HEK293T (cell line): Measurements from ENCODE around the gene TENT4A.

Experiments used
- CTCF ChIA-PET: fragments of 350-600 bp; formaldehyde crosslinking; extraction: SDS; loops from one replicate; lab custom pipeline; 2021; ENCODE audit warnings: antibody characterized with exemption, inconsistent platforms; lab: Yijun Ruan, JAX
- POLR2A ChIA-PET: fragments of 350-600 bp; formaldehyde crosslinking; extraction: SDS; loops from one replicate; lab custom pipeline; 2020; ENCODE audit warnings: antibody characterized with exemption, inconsistent platforms; lab: Yijun Ruan, JAX
- DNase-seq: peaks from one replicate; pipeline ENCODE4 v3.0.0; 2012; ENCODE audit warnings: mixed read lengths; ENCODE audit errors: extremely low spot score
- ARNT ChIP-seq: fragments of 450-650 bp; IDR thresholded peaks from 2 replicates; pipeline ENCODE4 v1.6.1; 2017; ENCODE audit warnings: mild to moderate bottlenecking
- BHLHE40 ChIP-seq: fragments of 450-650 bp; IDR thresholded peaks from 2 replicates; pipeline ENCODE4 v1.6.1; 2016; ENCODE audit warnings: mild to moderate bottlenecking, moderate library complexity, borderline replicate concordance
- CTBP1 ChIP-seq: fragments of 450-650 bp; IDR thresholded peaks from 2 replicates; pipeline ENCODE4 v1.6.1; 2016; ENCODE audit warnings: borderline replicate concordance
- ELF4 ChIP-seq: fragments of 450-650 bp; IDR thresholded peaks from 2 replicates; pipeline ENCODE4 v1.6.1; 2017; ENCODE audit warnings: antibody characterized with exemption
- FOXA1 ChIP-seq: fragments of 450-650 bp; IDR thresholded peaks from 2 replicates; pipeline ENCODE4 v1.6.1; 2016; ENCODE audit warnings: mild to moderate bottlenecking
- FOXK2 ChIP-seq: fragments of 450-650 bp; IDR thresholded peaks from 2 replicates; pipeline ENCODE4 v1.6.1; 2016; ENCODE audit warnings: mild to moderate bottlenecking
- FOXM1 ChIP-seq: fragments of 450-650 bp; IDR thresholded peaks from 2 replicates; pipeline ENCODE4 v1.6.1; 2017; ENCODE audit warnings: mild to moderate bottlenecking, borderline replicate concordance
- HDGF ChIP-seq: fragments of 450-650 bp; IDR thresholded peaks from 2 replicates; pipeline ENCODE4 v1.6.1; 2017; ENCODE audit warnings: antibody characterized with exemption, borderline replicate concordance
- L3MBTL2 ChIP-seq: fragments of 450-650 bp; conservative IDR thresholded peaks from 2 replicates; pipeline ENCODE4 v1.6.1; 2016; ENCODE audit warnings: mild to moderate bottlenecking
- LEF1 ChIP-seq: fragments of 450-650 bp; IDR thresholded peaks from 2 replicates; pipeline ENCODE4 v1.6.1; 2017; ENCODE audit warnings: mild to moderate bottlenecking, borderline replicate concordance
- NFRKB ChIP-seq: fragments of 450-650 bp; IDR thresholded peaks from 2 replicates; pipeline ENCODE4 v1.6.1; 2016; ENCODE audit warnings: mild to moderate bottlenecking, moderate library complexity
- SP1 ChIP-seq: fragments of 450-650 bp; IDR thresholded peaks from 2 replicates; pipeline ENCODE4 v1.6.1; 2017
- SUZ12 ChIP-seq: fragments of 450-650 bp; IDR thresholded peaks from 2 replicates; pipeline ENCODE4 v1.6.1; 2016; ENCODE audit warnings: mild to moderate bottlenecking
- TARDBP ChIP-seq: fragments of 450-650 bp; IDR thresholded peaks from 2 replicates; pipeline ENCODE4 v1.6.1; 2016
- ZNF384 ChIP-seq: fragments of 450-650 bp; IDR thresholded peaks from 2 replicates; pipeline ENCODE4 v1.6.1; 2016
- TF ChIP-seq, protein P1 (sequence below): fragments of 450-650 bp; IDR thresholded peaks from 2 replicates; pipeline ENCODE4 v1.6.1; 2016

Gene TENT4A

DNA sequence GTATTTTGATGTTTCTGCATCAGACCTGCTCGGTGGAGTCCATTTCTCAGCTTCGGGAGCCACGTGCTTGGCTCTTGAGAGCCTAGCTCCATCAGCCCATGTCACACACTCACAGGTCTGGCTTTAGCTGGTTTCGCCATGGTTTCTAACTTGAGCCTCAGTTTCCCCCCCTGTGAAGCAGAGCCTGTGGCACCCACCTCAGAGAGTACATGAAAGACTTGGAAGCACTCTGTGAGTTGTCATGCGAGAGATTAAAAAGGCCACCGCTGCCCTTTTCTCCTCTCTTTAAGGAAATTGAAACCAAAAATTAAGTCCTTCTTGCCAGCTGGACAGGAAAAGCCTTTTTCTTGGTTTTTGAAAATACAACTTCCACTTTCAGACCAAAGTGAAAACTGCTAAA, 8.8 kb downstream of the TENT4A start:
- CTCF ChIA-PET, result no interaction called here
- POLR2A ChIA-PET, result interaction anchor here (1.0 kb wide), 1 partner anchor 9 kb away, joined by 3 read pairs; the partner anchor contains the start of gene TENT4A
- TF ChIP-seq SP1 (no peak), ELF4 (no peak), BHLHE40 (no peak), TARDBP (no peak), LEF1 (no peak), HDGF (no peak), FOXK2 (no peak), NFRKB (no peak), ZNF384 (no peak)
- TF ChIP-seq, protein P1, sequence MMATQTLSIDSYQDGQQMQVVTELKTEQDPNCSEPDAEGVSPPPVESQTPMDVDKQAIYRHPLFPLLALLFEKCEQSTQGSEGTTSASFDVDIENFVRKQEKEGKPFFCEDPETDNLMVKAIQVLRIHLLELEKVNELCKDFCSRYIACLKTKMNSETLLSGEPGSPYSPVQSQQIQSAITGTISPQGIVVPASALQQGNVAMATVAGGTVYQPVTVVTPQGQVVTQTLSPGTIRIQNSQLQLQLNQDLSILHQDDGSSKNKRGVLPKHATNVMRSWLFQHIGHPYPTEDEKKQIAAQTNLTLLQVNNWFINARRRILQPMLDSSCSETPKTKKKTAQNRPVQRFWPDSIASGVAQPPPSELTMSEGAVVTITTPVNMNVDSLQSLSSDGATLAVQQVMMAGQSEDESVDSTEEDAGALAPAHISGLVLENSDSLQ, result no peak
- DNase-seq, result no peak

DNA sequence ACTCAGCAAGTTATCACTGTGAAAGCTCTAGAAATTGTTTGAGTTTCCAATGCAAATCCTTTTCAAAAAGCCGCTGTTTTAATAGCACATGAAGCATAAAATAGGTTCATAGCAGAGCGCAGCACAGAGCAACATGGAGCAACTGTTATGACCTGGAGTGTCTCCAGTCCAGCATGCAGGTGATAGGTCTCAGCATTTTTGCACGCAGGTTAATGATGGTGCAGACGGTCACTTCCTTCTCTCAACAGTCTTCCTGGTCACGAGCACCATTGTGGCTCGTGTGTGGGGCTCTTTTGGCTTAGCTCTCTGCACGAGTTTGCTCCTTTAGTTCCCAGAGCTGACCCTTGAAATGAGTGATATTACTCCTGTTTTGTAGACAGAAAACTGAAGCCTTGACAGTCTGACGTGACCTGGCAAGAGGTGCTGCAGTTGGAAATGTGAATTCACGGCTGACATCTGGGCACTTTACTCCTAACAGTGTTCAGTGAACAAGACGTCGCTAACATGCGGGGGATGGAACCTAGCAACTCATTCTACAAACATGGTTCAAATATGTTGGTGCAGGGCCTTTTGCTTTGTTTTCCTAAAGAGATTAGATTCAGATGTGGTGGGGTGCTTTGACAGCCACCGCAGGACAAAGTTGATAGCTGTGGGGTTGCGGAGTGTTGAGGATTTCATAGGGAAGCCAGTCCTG, 10.0 kb downstream of the TENT4A start:
- CTCF ChIA-PET, result interaction anchor here (0.6 kb wide), 1 partner anchor 47 kb away, joined by 3 read pairs; no protein-coding TSS in a partner anchor
- TF ChIP-seq FOXA1 (no peak), SP1 (no peak), TARDBP (no peak), NFRKB (no peak), ELF4 (no peak), ZNF384 (no peak), LEF1 (no peak), BHLHE40 (no peak), SUZ12 (no peak), HDGF (no peak), L3MBTL2 (no peak), FOXK2 (no peak), CTBP1 (no peak), FOXM1 (no peak), ARNT (no peak)
- TF ChIP-seq, protein P1, result no peak
- POLR2A ChIA-PET, result interaction anchor here (1.2 to 1.3 kb wide), 2 partner anchors 10 to 90 kb away, joined by 3 to 4 read pairs; partner anchors contain the start of genes SRD5A1 and TENT4A
- no peak for DNase-seq

DNA sequence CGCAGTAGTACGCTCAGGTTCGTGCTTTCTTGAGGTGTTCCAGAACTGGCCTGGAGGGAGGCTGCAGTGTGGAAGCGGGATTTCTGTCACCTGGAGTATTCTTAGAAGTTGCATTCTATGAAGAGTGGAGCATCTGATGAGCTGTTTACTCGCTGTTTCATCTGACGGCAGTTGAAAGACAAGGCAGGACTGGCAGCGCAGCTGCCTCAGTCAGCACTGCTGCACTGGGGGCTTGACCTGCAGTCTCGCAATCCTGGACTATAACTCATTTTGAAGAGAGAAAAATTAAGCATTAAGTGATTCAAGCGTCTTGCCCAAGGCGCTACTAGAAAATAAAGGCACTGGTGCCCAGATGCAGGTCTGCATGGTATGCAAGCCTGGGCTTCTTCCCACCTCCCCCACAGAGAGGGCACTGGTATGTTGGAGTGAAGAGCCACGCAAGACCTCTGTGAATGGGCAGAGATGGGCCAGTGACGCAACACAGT, 10.6 kb downstream of the TENT4A start:
- no peak for DNase-seq
- CTCF ChIA-PET, result no interaction called here
- POLR2A ChIA-PET, result interaction anchor here (1.3 kb wide), 1 partner anchor 11 kb away, joined by 4 read pairs; the partner anchor contains the start of gene TENT4A
- TF ChIP-seq TARDBP (no peak), FOXK2 (no peak), FOXA1 (no peak), L3MBTL2 (no peak), ELF4 (no peak), LEF1 (no peak), CTBP1 (no peak), NFRKB (no peak), HDGF (no peak), ZNF384 (no peak), BHLHE40 (no peak)

DNA sequence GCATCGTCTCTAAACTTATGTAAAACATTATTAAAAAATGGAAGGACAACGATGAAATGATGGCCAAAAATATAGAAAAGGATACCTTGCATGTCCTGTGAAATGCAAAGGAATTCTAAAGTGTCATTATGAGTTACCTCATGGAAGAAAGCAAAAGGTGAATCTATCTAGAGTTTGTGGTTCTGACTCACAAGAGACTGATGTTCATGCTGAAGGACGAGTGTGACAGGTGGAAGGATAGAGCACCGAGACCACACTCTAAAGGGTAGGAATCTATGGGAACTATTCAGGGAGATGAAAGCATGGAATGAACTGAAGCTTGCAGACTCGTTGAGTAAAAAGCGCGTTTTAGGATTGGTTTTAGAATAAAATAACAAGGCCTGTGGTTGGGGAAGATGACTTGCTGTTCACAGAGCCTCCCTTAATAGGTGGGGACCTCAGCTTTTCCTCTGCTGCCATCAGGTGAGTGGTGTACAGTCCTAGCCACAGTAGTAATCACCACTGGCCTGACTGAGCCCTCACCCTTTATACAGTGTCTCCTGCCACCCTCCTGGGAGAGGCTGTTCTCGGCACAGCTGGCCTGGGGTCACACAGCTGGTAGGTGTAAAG, 11.2 kb downstream of the TENT4A start:
- no peak for TF ChIP-seq FOXK2
- TF ChIP-seq NFRKB, result no peak
- no peak for TF ChIP-seq LEF1
- no peak for TF ChIP-seq HDGF
- TF ChIP-seq BHLHE40, result no peak
- TF ChIP-seq L3MBTL2, result no peak
- no peak for TF ChIP-seq ELF4
- TF ChIP-seq FOXM1, result no peak
- TF ChIP-seq SP1, result no peak
- ChIA-PET CTCF (no interaction called here), POLR2A (interaction anchor here (1.3 kb wide), 1 partner anchor 11 kb away, joined by 4 read pairs; the partner anchor contains the start of gene TENT4A)
- no peak for DNase-seq

- DNase-seq, result no peak
- POLR2A ChIA-PET, result no interaction called here
- TF ChIP-seq SP1, result no peak
- no peak for TF ChIP-seq FOXK2
- TF ChIP-seq, protein P1, result no peak
- no peak for TF ChIP-seq FOXA1
- no peak for TF ChIP-seq LEF1
- TF ChIP-seq HDGF, result no peak
- TF ChIP-seq TARDBP, result no peak
- no peak for TF ChIP-seq FOXM1
- no peak for TF ChIP-seq CTBP1
- TF ChIP-seq ELF4, result no peak
- no peak for TF ChIP-seq NFRKB
- no peak for TF ChIP-seq L3MBTL2
- TF ChIP-seq ZNF384, result no peak
- no peak for TF ChIP-seq ARNT
- TF ChIP-seq BHLHE40, result no peak
- no peak for TF ChIP-seq SUZ12
- CTCF ChIA-PET, result no interaction called here
Measured at GRCh38 chr5:6725421-6725820, 12.2 kb downstream of the TENT4A start.
